Upper lobe of right lung (tissue), 1 donor: ENCODE data around the gene OSBPL8. TPM values are rescaled to one million over a fixed set of nuclear protein-coding genes. Genes with fewer than 3 reads are reported as not detected.

Source experiments
- ATAC-seq: fragments of 200-7000 bp; cut with Tn5 transposase; one replicate; pipeline ENCODE4 v1.9.1; 2020; ENCODE audit warnings: mild to moderate bottlenecking, moderate library complexity
- DNase-seq: peaks from one replicate; pipeline ENCODE4 v3.0.0-alpha.2; 2020
- H3K27ac ChIP-seq: fragments of 200-600 bp; one replicate; pipeline ENCODE4 v1.8.0; 2022
- H3K27me3 ChIP-seq: fragments of 200-600 bp; one replicate; pipeline ENCODE4 v1.8.0; 2022; ENCODE audit warnings: mild to moderate bottlenecking
- H3K36me3 ChIP-seq: fragments of 200-600 bp; one replicate; pipeline ENCODE4 v1.8.0; 2022
- H3K4me1 ChIP-seq: fragments of 200-600 bp; one replicate; pipeline ENCODE4 v1.8.0; 2022
- H3K4me3 ChIP-seq: fragments of 200-600 bp; one replicate; pipeline ENCODE4 v1.8.0; 2022; ENCODE audit warnings: mild to moderate bottlenecking
- H3K9me3 ChIP-seq: fragments of 200-600 bp; one replicate; pipeline ENCODE4 v1.8.0; 2022
- intact Hi-C: fragments of 100-400 bp; cut with DNase I; formaldehyde crosslinking; loops from one replicate; pipeline ENCODE4 v1.11.0; 2022
- total RNA-seq: library from RNA; stranded (reverse); fragmentation: NEBNext Ultra II Directional; extraction: Animal tissue kit (Norgen Biotek cat#: 25700); gene quantifications from one replicate; pipeline ENCODE4 v1.2.1, GENCODE V29; 2021
- TF ChIP-seq, protein P1 (sequence below): fragments of 200-600 bp; IDR thresholded peaks from one replicate; pipeline ENCODE4 v1.8.0; 2022; ENCODE audit warnings: antibody characterized with exemption
- donor health status: DM: no; HTN: yes; CAD: no; lungs with severe emphysema.

OSBPL8 gene
- total RNA-seq, 1 donor from 2014 or later, result 97.3 TPM

DNA sequence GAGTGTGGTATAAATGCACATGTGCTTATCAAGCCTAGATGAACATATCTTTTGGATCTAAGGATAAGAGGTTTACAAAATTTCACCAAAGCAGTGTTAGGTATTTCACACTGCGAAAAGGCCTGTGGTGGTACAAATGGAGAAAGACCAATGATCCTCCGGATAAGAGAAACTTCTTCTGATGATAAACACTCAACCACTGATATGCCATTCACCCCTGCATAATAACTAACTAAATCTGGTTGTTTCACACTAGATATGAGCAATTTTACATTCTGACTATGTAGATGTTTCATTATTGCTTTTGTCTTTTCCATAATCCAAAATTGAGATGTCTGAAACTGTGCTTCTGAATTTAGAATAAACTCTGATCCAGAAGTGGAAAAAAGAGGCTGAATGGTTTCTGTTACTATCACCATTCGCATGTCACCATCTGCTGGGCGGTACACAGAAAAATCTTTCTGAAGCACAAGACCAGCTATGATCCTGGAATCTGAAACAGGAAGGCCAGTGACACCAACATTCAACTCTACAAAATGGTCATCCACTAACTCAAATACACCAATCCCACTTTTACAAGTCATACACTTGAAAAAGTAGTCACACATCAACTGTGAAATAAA, 212.7 kb downstream of the OSBPL8 start:
- no peaks in the 10 kb centered on the region for H3K27me3 ChIP-seq
- H3K27ac ChIP-seq, result peak overlapping the region; percentile 89
- TF ChIP-seq, protein P1, sequence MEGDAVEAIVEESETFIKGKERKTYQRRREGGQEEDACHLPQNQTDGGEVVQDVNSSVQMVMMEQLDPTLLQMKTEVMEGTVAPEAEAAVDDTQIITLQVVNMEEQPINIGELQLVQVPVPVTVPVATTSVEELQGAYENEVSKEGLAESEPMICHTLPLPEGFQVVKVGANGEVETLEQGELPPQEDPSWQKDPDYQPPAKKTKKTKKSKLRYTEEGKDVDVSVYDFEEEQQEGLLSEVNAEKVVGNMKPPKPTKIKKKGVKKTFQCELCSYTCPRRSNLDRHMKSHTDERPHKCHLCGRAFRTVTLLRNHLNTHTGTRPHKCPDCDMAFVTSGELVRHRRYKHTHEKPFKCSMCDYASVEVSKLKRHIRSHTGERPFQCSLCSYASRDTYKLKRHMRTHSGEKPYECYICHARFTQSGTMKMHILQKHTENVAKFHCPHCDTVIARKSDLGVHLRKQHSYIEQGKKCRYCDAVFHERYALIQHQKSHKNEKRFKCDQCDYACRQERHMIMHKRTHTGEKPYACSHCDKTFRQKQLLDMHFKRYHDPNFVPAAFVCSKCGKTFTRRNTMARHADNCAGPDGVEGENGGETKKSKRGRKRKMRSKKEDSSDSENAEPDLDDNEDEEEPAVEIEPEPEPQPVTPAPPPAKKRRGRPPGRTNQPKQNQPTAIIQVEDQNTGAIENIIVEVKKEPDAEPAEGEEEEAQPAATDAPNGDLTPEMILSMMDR, result peak; percentile 47
- ATAC-seq (peak; percentile 68), DNase-seq (no peak)
- intact Hi-C loops, result no loop called here
- H3K9me3 ChIP-seq, result no peaks in the 10 kb centered on the region
- peaks cover 8% of the 10 kb centered on the region for H3K4me1 ChIP-seq
- no peaks in the 10 kb centered on the region for H3K36me3 ChIP-seq
- H3K4me3 ChIP-seq, result peak overlapping the region; percentile 77

DNA sequence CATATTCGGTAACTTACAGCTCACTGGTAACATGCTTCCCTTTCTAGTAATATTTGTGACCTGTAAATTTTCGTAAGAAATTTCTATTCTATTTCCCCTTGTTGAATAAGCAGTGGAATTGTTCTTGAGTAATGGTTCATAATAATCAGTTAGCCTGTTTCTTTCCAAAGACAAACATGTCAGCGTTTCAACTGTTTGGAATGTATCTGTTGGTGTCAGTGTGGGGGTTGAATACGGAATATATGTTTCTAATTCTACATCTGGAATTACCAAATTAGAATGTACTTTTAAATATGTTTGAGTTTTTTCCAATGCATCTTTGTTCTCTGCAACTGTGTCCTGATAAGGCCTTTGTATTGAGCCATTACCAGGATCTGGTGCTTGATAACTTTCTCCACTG, 213.3 kb downstream of the OSBPL8 start:
- H3K4me3 ChIP-seq, result no peak overlapping the region
- peaks cover 8% of the 10 kb centered on the region for H3K4me1 ChIP-seq
- no peaks in the 10 kb centered on the region for H3K27me3 ChIP-seq
- H3K27ac ChIP-seq, result peak overlapping the region; percentile 55
- no peaks in the 10 kb centered on the region for H3K36me3 ChIP-seq
- ATAC-seq, result no peak
- H3K9me3 ChIP-seq, result no peaks in the 10 kb centered on the region
- TF ChIP-seq, protein P1, result no peak
- no peak for DNase-seq
- intact Hi-C loops, result no loop called here

DNA sequence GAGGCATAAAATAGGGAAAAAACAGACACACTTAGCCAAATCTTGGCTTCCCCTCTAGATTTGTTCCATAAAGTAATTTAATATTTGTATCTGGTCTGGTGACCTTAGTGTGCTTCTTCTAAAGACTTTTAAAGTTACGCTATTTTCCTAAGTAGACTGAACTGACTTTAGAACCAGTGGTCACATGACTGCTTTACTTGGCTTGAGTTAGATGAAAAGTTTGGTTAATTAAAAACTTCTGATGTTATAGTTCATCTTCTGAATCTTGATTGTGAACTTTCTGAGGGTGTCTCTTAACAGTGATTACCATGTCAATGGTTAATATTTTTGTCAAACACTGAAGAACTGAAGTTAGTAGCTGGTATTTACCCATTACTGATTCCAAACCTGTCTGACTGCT, 214.0 kb downstream of the OSBPL8 start:
- Histone ChIP-seq H3K4me3 (no peak overlapping the region), H3K27me3 (no peaks in the 10 kb centered on the region), H3K36me3 (no peaks in the 10 kb centered on the region), H3K4me1 (peaks cover 8% of the 10 kb centered on the region), H3K27ac (peak overlapping the region; percentile 55), H3K9me3 (no peaks in the 10 kb centered on the region)
- ATAC-seq, result no peak
- intact Hi-C loops, result no loop called here
- no peak for DNase-seq
- TF ChIP-seq, protein P1, result no peak

- no peak for ATAC-seq
- Histone ChIP-seq H3K27me3 (no peaks in the 10 kb centered on the region), H3K4me3 (no peak overlapping the region), H3K27ac (no peak overlapping the region), H3K36me3 (no peaks in the 10 kb centered on the region), H3K4me1 (peaks cover 8% of the 10 kb centered on the region), H3K9me3 (no peaks in the 10 kb centered on the region)
- no peak for DNase-seq
- intact Hi-C loops, result no loop called here
- TF ChIP-seq, protein P1, result no peak
Measured at GRCh38 chr12:76341436-76342030, 218.0 kb downstream of the OSBPL8 start.

DNA sequence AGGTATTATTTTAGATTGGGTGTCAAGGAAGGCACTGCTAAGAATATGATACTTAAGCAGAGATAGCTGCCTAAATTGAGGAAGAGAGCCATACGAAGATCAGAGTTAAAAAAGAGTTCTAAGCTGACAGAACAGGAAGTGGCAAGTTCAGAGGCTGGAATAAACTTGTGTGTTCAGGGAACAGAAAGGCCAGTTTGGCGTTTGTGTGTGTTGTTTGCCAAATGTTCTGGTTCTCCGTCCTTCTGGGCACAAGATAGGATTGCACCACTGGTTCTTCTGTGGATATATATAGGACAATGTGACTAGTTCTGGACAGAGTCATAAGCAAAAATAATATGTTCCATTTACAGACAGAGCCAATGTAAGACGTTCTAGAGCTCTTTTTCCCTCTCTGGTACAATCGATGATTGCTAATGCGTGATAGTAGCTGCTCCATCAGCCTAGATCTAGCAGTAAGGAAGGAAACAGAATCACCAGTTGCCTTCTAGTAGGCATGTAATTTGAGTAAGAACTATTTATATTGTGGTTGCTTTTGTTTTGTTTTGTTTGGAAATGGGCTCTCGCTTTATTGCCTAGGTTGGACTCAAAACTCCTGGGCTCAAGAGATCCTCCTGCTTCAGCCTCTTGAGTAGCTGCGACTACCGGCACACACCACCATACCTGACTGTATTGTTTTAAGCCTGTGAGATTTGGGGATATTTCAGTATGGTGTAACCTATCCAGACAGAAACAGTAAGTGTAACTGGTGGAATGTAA, 218.7 kb downstream of the OSBPL8 start:
- no peaks in the 10 kb centered on the region for H3K36me3 ChIP-seq
- intact Hi-C loops, result no loop called here
- ATAC-seq (peak; percentile 71), DNase-seq (no peak)
- H3K27me3 ChIP-seq, result no peaks in the 10 kb centered on the region
- peaks cover 8% of the 10 kb centered on the region for H3K4me1 ChIP-seq
- H3K27ac ChIP-seq, result no peak overlapping the region
- H3K4me3 ChIP-seq, result no peak overlapping the region
- TF ChIP-seq, protein P1, result no peak
- H3K9me3 ChIP-seq, result no peaks in the 10 kb centered on the region
